Choroid plexus epithelial cell (primary cell): ENCODE measurements around the gene SLC43A1.

Source experiments
- DNase-seq: peaks from one replicate; pipeline ENCODE4 v3.0.0-alpha.2; 2010; ENCODE audit warnings: low read depth
- H3K4me3 ChIP-seq: 2 replicates; pipeline ENCODE4 v1.5.1; 2011; ENCODE audit warnings: low read depth, mild to moderate bottlenecking, control low read depth, low read length, moderate library complexity
- CTCF ChIP-seq: conservative IDR thresholded peaks from 2 replicates; pipeline ENCODE4 v1.5.1; 2011; ENCODE audit warnings: low read depth, mild to moderate bottlenecking, control low read depth, inconsistent platforms, low read length, moderate library complexity

The SLC43A1 gene

DNA sequence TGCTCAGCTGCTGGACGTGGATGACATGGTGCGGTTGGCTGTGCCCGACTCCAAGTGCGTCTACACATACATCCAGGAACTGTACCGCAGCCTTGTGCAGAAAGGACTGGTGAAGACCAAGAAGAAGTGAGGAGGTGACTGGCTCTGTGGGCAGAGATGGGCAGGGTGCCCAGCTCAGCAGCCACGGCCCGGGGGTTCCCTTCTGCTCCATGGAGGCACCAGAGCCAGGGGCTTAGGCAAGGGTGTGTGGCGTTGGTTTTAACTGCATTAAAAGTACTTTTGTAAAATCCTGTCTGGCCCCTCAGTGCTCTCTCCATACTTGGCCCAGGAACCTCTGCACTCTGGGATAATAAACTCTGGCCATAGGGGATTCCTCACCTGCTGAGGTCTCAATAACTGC, 34.5 kb upstream of the SLC43A1 start:
- TF ChIP-seq CTCF = no peak
- DNase-seq = no peak

GRCh38 chr11:57547854-57548377, 32.4 kb upstream of the SLC43A1 start:
- DNase-seq = no peak
- TF ChIP-seq CTCF = no peak
- H3K4me3 ChIP-seq = no peak overlapping the region

More for the DNA sequence above, 34.5 kb upstream of the SLC43A1 start:
- H3K4me3 ChIP-seq = no peak overlapping the region

GRCh38 chr11:57546869-57547475, 31.5 kb upstream of the SLC43A1 start:
- DNase-seq = peak; percentile 63
- peak; percentile 33 for TF ChIP-seq CTCF
- no peak overlapping the region for H3K4me3 ChIP-seq

GRCh38 chr11:57546451-57546850, 30.9 kb upstream of the SLC43A1 start:
- no peak for TF ChIP-seq CTCF
- H3K4me3 ChIP-seq = no peak overlapping the region
- no peak for DNase-seq

DNA sequence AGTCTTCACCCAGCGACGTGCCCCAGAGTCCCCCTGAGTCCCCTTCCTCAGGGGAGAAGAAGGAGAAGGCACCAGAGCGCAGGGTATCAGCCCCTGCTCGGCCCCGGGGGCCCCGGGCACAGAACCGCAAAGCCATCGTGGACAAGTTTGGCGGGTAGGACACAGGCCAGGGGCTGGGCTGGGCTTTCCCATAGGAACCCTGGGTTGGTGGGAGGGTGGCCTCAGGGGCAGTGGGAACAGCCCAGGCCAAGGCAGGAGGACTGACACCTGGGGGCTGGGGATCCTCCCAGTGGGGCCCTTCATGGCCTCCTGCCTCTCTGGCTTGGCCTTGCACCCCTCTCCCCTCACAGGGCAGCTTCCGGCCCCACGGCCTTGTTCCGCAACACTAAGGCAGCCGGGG, 30.4 kb upstream of the SLC43A1 start:
- no peak for DNase-seq
- no peak overlapping the region for H3K4me3 ChIP-seq
- TF ChIP-seq CTCF = no peak

DNA sequence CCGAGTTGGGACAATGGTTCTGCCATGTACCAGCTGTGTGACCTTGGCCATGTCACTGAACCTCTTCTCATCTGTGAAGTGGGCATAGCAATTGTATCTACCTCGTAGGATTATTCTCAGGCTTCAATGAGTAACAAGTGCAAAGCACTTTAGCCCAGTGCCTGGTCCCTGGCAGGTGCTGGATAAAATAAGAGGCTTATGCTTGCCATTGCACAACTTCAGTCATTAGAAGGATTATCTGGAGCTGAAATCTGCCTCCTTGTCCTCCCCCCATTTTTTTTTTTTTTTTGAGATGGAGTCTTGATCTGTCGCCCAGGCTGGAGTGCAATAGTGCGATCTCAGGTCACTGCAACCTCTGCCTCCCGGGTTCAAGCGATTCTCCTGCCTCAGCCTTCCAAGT, 29.1 kb upstream of the SLC43A1 start:
- no peak for TF ChIP-seq CTCF
- DNase-seq = no peak
- no peak overlapping the region for H3K4me3 ChIP-seq

DNA sequence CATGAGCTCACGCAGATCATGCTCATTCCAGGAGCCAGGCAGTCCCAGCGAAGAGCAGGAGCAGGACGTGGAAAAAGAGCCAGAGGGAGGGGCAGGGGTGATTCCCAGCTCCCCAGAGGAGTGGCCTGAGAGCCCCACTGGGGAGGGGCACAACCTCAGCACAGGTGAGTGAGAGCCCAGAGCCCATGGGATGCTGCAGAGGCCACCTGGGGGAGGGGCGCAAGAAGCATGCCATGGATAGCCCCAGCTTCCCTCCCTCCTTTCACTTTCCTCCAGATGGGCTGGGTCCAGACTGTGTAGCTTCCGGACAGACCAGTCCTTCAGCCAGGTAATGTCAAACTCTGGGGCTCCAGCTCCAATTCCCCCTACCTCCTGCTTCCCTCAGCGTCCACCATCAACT, 28.1 kb upstream of the SLC43A1 start:
- no peak overlapping the region for H3K4me3 ChIP-seq
- DNase-seq = no peak
- no peak for TF ChIP-seq CTCF
